SK-N-SH (cell line): ENCODE data around the gene POLR1E. TPM values are rescaled to one million over a fixed set of nuclear protein-coding genes. Genes with fewer than 3 reads are reported as not detected.

ENCODE experiments used
- CTCF ChIA-PET: fragments of 300-600, 350-600 bp; formaldehyde crosslinking; extraction: SDS; loops from one replicate; lab custom pipeline; 2021; lab: Yijun Ruan, JAX
- POLR2A ChIA-PET: fragments of 350-600 bp; sonication (Branson Sonifier 250); formaldehyde crosslinking; extraction: SDS; loops from one replicate; lab custom pipeline; 2020; ENCODE audit warnings: antibody characterized with exemption, inconsistent platforms; lab: Yijun Ruan, JAX
- DNase-seq: peaks from one replicate; pipeline ENCODE4 v3.0.0; 2012
- H2AFZ ChIP-seq: fragments of 200-600 bp; sonication (generic); 2 replicates; pipeline ENCODE4 v1.8.1; 2016; ENCODE audit warnings: antibody characterized with exemption, mild to moderate bottlenecking, low read depth
- H3F3A ChIP-seq: fragments of 200-600 bp; sonication (generic); replicated peaks from 2 replicates; pipeline ENCODE3; 2016; ENCODE audit warnings: antibody characterized with exemption, mild to moderate bottlenecking; ENCODE audit not compliant: insufficient read depth
- H3K27ac ChIP-seq, 2 experiments: fragments of 200-500 bp in 1 of 2; fragments of 200-600 bp in 1 of 2; sonication (Bioruptor generic) in 1 of 2; sonication (generic), shearing (Covaris generic) in 1 of 2; 2 replicates each; pipeline versions ENCODE4 v1.5.1 to v1.6.1; 2014 to 2016; ENCODE audit warnings: low read depth in 2 of 2, inconsistent platforms in 1 of 2, low read length in 1 of 2, mild to moderate bottlenecking in 1 of 2, mixed read lengths in 1 of 2
- H3K27me3 ChIP-seq: fragments of 200-600 bp; sonication (generic), shearing (Covaris generic); 2 replicates; pipeline ENCODE4 v1.6.1; 2016; ENCODE audit warnings: mixed run types; ENCODE audit not compliant: insufficient read depth
- H3K36me3 ChIP-seq, 2 experiments: fragments of 200-500 bp in 1 of 2; fragments of 200-600 bp in 1 of 2; sonication (Bioruptor generic) in 1 of 2; sonication (generic) in 1 of 2; replicated peaks in 1 of 2; 2 replicates each; pipeline versions ENCODE3 to v1.5.1; 2014 to 2016; ENCODE audit warnings: low read length in 1 of 2, mild to moderate bottlenecking in 1 of 2; ENCODE audit not compliant: insufficient read depth in 2 of 2, control insufficient read depth in 1 of 2
- H3K4me1 ChIP-seq, 2 experiments: fragments of 200-500 bp in 1 of 2; fragments of 200-600 bp in 1 of 2; sonication (Bioruptor generic) in 1 of 2; sonication (generic), shearing (Covaris generic) in 1 of 2; 2 replicates each; pipeline versions ENCODE4 v1.5.1 to v1.6.1; 2014 to 2016; ENCODE audit warnings: low read depth in 1 of 2, low read length in 1 of 2, mixed run types in 1 of 2; ENCODE audit not compliant: insufficient read depth in 2 of 2, control insufficient read depth in 1 of 2
- H3K4me2 ChIP-seq: fragments of 200-600 bp; sonication (generic), shearing (Covaris generic); 2 replicates; pipeline ENCODE4 v1.6.1; 2017; ENCODE audit warnings: mixed run types
- H3K4me3 ChIP-seq, 2 experiments: fragments of 200-500 bp in 1 of 2; fragments of 200-600 bp in 1 of 2; sonication (Bioruptor generic) in 1 of 2; sonication (generic), shearing (Covaris generic) in 1 of 2; 2 replicates each; pipeline versions ENCODE4 v1.5.1 to v1.8.1; 2014 to 2016; ENCODE audit warnings: low read depth in 2 of 2, inconsistent platforms in 1 of 2, low read length in 1 of 2, mild to moderate bottlenecking in 1 of 2, mixed read lengths in 1 of 2, moderate library complexity in 1 of 2
- H3K79me2 ChIP-seq: fragments of 200-600 bp; sonication (generic); 2 replicates; pipeline ENCODE4 v1.8.1; 2017; ENCODE audit warnings: mild to moderate bottlenecking; ENCODE audit not compliant: insufficient read depth
- H3K9ac ChIP-seq: fragments of 200-600 bp; sonication (generic); 2 replicates; pipeline ENCODE4 v1.6.1; 2017; ENCODE audit warnings: mixed run types
- H3K9me2 ChIP-seq: fragments of 200-600 bp; sonication (generic); 2 replicates; pipeline ENCODE4 v1.6.1; 2017; ENCODE audit warnings: mixed run types
- H3K9me3 ChIP-seq: fragments of 200-600 bp; sonication (generic); 2 replicates; pipeline ENCODE4 v1.6.1; 2017; ENCODE audit warnings: mixed run types, mild to moderate bottlenecking, moderate library complexity
- H4K20me1 ChIP-seq: fragments of 200-600 bp; sonication (generic); 2 replicates; pipeline ENCODE4 v1.6.1; 2017; ENCODE audit warnings: mild to moderate bottlenecking, mixed run types; ENCODE audit not compliant: insufficient read depth
- CHD2 ChIP-seq: fragments of 150-350 bp; IDR thresholded peaks from 2 replicates; pipeline ENCODE4 v1.6.1; 2018; ENCODE audit warnings: low read length; ENCODE audit not compliant: partially characterized antibody
- CTCF ChIP-seq: fragments of 200-600 bp; sonication (generic); IDR thresholded peaks from 2 replicates; pipeline ENCODE4 v1.6.1; 2017; ENCODE audit warnings: antibody characterized with exemption, mild to moderate bottlenecking, moderate library complexity
- ELF1 ChIP-seq: IDR thresholded peaks from 2 replicates; pipeline ENCODE4 v1.4.0; 2012
- EZH2phosphoT487 ChIP-seq: fragments of 200-600 bp; sonication (generic); IDR thresholded peaks from 2 replicates; pipeline ENCODE4 v1.6.1; 2017; ENCODE audit warnings: low read depth, mixed run types, mild to moderate bottlenecking, antibody characterized with exemption, moderate library complexity, borderline replicate concordance
- FOSL2 ChIP-seq: IDR thresholded peaks from 2 replicates; pipeline ENCODE4 v1.4.0; 2012; ENCODE audit warnings: low read depth, mild to moderate bottlenecking, moderate library complexity, borderline replicate concordance
- FOXJ3 ChIP-seq: sonication (generic); formaldehyde crosslinking; IDR thresholded peaks from 2 replicates; pipeline ENCODE4 v1.5.1; 2020; ENCODE audit warnings: mild to moderate bottlenecking, missing genetic modification reagents
- FOXM1 ChIP-seq: IDR thresholded peaks from 2 replicates; pipeline ENCODE4 v1.4.0; 2012; ENCODE audit warnings: low read depth, mild to moderate bottlenecking
- GATA2 ChIP-seq: sonication (generic); formaldehyde crosslinking; IDR thresholded peaks from 2 replicates; pipeline ENCODE4 v1.5.0; 2020; ENCODE audit warnings: mild to moderate bottlenecking, missing genetic modification reagents
- JUND ChIP-seq: IDR thresholded peaks from 2 replicates; pipeline ENCODE4 v1.4.0; 2012
- MAX ChIP-seq: IDR thresholded peaks from 2 replicates; pipeline ENCODE4 v1.4.0; 2012; ENCODE audit warnings: low read depth
- NFIC ChIP-seq: IDR thresholded peaks from 2 replicates; pipeline ENCODE4 v1.4.0; 2012; ENCODE audit warnings: borderline replicate concordance
- POLR2AphosphoS5 ChIP-seq: IDR thresholded peaks from 2 replicates; pipeline ENCODE4 v1.6.1; 2012; ENCODE audit warnings: low read depth, low read length
- RAD21 ChIP-seq: IDR thresholded peaks from 2 replicates; pipeline ENCODE4 v1.6.1; 2012; ENCODE audit warnings: mild to moderate bottlenecking, low read length
- RCOR1 ChIP-seq: fragments of 150-350 bp; IDR thresholded peaks from 2 replicates; pipeline ENCODE4 v1.6.1; 2017; ENCODE audit warnings: antibody characterized with exemption, low read length
- RFX5 ChIP-seq: IDR thresholded peaks from 2 replicates; pipeline ENCODE4 v1.6.1; 2012; ENCODE audit warnings: mild to moderate bottlenecking, improper control_type of control experiment, low read length
- SMC3 ChIP-seq: IDR thresholded peaks from 2 replicates; pipeline ENCODE4 v1.6.1; 2012; ENCODE audit warnings: low read depth, low read length, improper control_type of control experiment
- TAF1 ChIP-seq: IDR thresholded peaks from 2 replicates; pipeline ENCODE4 v1.6.1; 2012; ENCODE audit warnings: low read depth, mild to moderate bottlenecking, low read length, moderate library complexity, borderline replicate concordance
- TCF12 ChIP-seq: IDR thresholded peaks from 2 replicates; pipeline ENCODE4 v1.4.0; 2012
- TEAD4 ChIP-seq: IDR thresholded peaks from 2 replicates; pipeline ENCODE4 v1.4.0; 2012; ENCODE audit warnings: mild to moderate bottlenecking, borderline replicate concordance; ENCODE audit not compliant: insufficient read depth
- ZBTB33 ChIP-seq: IDR thresholded peaks from 2 replicates; pipeline ENCODE4 v1.4.0; 2012; ENCODE audit warnings: low read depth, borderline replicate concordance
- WGBS: methylation state at CpG from one replicate; pipeline ENCODE4 v1.1.6; 2017; ENCODE audit warnings: low lambda C conversion rate; 5-methylcytosine and 5-hydroxymethylcytosine counted together
- polyA plus RNA-seq, 3 experiments: library from polyadenylated mRNA; depleted of rRNA; stranded (reverse); fragments of >200 nt; gene quantifications; 2 replicates each; pipeline ENCODE4 v1.2.3, GENCODE V29; 2012
- TF ChIP-seq, protein P1 (sequence below): IDR thresholded peaks from 2 replicates; pipeline ENCODE4 v1.4.0; 2012; ENCODE audit warnings: low read depth, borderline replicate concordance
- TF ChIP-seq, protein P2 (sequence below): fragments of 150-350 bp; IDR thresholded peaks from 2 replicates; pipeline ENCODE4 v1.6.1; 2016; ENCODE audit warnings: mild to moderate bottlenecking, low read depth, low read length
- TF ChIP-seq, protein P3 (sequence below): IDR thresholded peaks from 2 replicates; pipeline ENCODE4; 2012

The POLR1E gene, protein sequence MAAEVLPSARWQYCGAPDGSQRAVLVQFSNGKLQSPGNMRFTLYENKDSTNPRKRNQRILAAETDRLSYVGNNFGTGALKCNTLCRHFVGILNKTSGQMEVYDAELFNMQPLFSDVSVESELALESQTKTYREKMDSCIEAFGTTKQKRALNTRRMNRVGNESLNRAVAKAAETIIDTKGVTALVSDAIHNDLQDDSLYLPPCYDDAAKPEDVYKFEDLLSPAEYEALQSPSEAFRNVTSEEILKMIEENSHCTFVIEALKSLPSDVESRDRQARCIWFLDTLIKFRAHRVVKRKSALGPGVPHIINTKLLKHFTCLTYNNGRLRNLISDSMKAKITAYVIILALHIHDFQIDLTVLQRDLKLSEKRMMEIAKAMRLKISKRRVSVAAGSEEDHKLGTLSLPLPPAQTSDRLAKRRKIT
- 38.8 and 42.1 TPM in 2 replicates for polyA plus RNA-seq (2012; rRNA removed)
- polyA plus RNA-seq (2012; cell fraction: cytosol; rRNA removed) = 41.5 and 42.1 TPM in 2 replicates
- polyA plus RNA-seq (2012; cell fraction: nucleus; rRNA removed) = 15.6 and 21.9 TPM in 2 replicates

DNA sequence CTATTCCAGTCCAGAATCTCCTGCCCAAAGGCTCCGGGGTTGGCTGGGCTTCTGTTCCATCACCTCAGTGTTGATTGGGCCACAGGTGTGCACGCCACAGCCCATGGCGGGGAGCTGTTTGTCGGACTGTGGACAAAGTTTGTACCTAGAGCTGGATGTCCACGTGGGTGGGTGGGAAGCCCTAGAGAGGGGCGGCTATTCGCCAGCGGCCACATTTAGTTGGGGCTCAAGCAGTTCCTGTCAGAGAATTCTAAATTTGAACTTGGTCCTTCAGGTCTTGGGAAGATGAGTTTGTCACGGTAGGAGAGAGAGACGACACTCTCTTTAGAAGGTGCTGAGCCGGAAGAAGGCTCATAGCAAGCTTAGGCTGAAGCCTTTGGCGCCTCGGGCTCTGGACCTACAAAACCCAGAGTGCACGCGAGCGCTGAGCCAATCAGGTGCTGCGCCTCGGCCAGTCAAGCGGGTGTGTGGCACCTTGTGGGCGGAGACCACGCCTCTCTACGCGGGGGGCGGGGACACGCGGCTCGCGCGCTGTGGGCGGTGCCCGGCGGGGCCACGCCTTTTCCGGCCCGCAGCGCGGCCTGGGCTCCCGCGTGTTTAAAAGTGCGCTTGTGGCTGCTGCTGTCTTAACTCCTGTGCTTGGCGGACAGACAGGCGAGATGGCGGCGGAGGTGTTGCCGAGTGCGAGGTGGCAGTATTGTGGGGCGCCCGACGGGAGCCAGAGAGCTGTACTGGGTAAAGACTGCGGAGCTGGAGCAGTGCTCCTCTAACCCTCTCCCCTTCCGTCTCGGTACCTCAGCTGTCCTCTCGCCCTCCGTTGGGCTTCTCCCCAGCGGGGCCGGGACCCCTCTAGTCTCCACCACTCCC lies at the start of gene POLR1E:
POLR1E (plus strand) TSS at position 560 of the 867 bp plus-strand sequence; CDS start at position 660, 100 bp downstream.
- DNase-seq = peak; percentile 97
- Histone ChIP-seq H4K20me1 (no peaks in the 10 kb centered on the region), H2AFZ (peak within 1 kb of the TSS; percentile 96), H3K4me2 (peak within 1 kb of the TSS; percentile 97), H3K36me3 (peaks cover 10 to 18% of the 10 kb centered on the region in 2 experiments), H3K9me3 (no peaks in the 10 kb centered on the region), H3F3A (peaks cover 3% of the 10 kb centered on the region), H3K9ac (peak within 1 kb of the TSS; percentile 79), H3K27ac (peak within 1 kb of the TSS; percentile 41 to 73; a peak in 3 of 4 replicates), H3K27me3 (no peaks in the 10 kb centered on the region), H3K9me2 (no peaks in the 10 kb centered on the region), H3K79me2 (peaks cover 32% of the 10 kb centered on the region), H3K4me1 (peaks cover 16 to 20% of the 10 kb centered on the region in 2 experiments; a peak in 3 of 4 replicates), H3K4me3 (peak within 1 kb of the TSS; percentile 74 to 87)
- POLR2A ChIA-PET = interaction anchor here (0.7 to 1.6 kb wide), 4 partner anchors 24 to 300 kb away, joined by 3 to 5 read pairs (median 4); partner anchors contain the start of genes EXOSC3, FBXO10 and TOMM5
- 18% methylated on average over 15 of the region's 56 CpGs for WGBS
- CTCF ChIA-PET = interaction anchor here (1.1 kb wide), 2 partner anchors 71 to 106 kb away, joined by 3 read pairs; partner anchors contain the start of gene TOMM5
- TF ChIP-seq RFX5 (peak; percentile 67; the same call in 1 of the 2 replicates), TEAD4 (no peak), FOXJ3 (CRISPR knock-in tag) (no peak), EZH2phosphoT487 (no peak), TAF1 (peak; percentile 67), RAD21 (no peak), SMC3 (no peak), CHD2 (peak; percentile 65), ELF1 (no peak), POLR2AphosphoS5 (peak; percentile 76), RCOR1 (no peak), ZBTB33 (no peak), CTCF (no peak), GATA2 (no peak), JUND (no peak), MAX (peak; percentile 84), FOSL2 (no peak), TCF12 (no peak), NFIC (no peak), FOXM1 (no peak)
- TF ChIP-seq, protein P1, sequence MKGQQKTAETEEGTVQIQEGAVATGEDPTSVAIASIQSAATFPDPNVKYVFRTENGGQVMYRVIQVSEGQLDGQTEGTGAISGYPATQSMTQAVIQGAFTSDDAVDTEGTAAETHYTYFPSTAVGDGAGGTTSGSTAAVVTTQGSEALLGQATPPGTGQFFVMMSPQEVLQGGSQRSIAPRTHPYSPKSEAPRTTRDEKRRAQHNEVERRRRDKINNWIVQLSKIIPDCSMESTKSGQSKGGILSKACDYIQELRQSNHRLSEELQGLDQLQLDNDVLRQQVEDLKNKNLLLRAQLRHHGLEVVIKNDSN = peak; percentile 45; the same call in 1 of the 2 replicates
- TF ChIP-seq, protein P2, sequence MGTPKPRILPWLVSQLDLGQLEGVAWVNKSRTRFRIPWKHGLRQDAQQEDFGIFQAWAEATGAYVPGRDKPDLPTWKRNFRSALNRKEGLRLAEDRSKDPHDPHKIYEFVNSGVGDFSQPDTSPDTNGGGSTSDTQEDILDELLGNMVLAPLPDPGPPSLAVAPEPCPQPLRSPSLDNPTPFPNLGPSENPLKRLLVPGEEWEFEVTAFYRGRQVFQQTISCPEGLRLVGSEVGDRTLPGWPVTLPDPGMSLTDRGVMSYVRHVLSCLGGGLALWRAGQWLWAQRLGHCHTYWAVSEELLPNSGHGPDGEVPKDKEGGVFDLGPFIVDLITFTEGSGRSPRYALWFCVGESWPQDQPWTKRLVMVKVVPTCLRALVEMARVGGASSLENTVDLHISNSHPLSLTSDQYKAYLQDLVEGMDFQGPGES = no peak
- TF ChIP-seq, protein P3, sequence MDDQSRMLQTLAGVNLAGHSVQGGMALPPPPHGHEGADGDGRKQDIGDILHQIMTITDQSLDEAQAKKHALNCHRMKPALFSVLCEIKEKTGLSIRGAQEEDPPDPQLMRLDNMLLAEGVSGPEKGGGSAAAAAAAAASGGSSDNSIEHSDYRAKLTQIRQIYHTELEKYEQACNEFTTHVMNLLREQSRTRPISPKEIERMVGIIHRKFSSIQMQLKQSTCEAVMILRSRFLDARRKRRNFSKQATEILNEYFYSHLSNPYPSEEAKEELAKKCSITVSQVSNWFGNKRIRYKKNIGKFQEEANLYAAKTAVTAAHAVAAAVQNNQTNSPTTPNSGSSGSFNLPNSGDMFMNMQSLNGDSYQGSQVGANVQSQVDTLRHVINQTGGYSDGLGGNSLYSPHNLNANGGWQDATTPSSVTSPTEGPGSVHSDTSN = no peak
